ENCODE measurements around the gene KRTAP4-9.

GRCh38 chr17:41145261-41145660, 40.1 kb downstream of the KRTAP4-9 start:
- TF ChIP-seq CTCF (IDR thresholded peaks at IDR 0.05; ENCODE audit: low read length) (no peak), EZH2 (IDR thresholded peaks at IDR 0.05; ENCODE audit: borderline replicate concordance, low read length) (no peak)

All from OCI-LY1 (cell line).